DOHH2 (cell line): ENCODE data around the gene FECH.
A peak's percentile ranks its signal among the peaks of the same experiment; 100 is the strongest.
"Not testable (repeated sequence)": the region's sequence is repeated elsewhere in the genome, so short reads cannot be mapped to it uniquely, and the experiment has no call there.

ENCODE experiments used
- H3F3A ChIP-seq: fragments of 200-600 bp; sonication (generic), shearing (Covaris generic); 2 replicates; pipeline ENCODE4 v1.6.0; 2016; ENCODE audit warnings: antibody characterized with exemption, mild to moderate bottlenecking; ENCODE audit not compliant: control insufficient read depth, insufficient read depth
- H3K27ac ChIP-seq: fragments of 200-600 bp; sonication (generic); 2 replicates; pipeline ENCODE4 v1.5.1; 2014; ENCODE audit warnings: low read depth, mild to moderate bottlenecking, low read length, moderate library complexity
- H3K27me3 ChIP-seq: fragments of 200-600 bp; sonication (generic); 2 replicates; pipeline ENCODE4 v1.6.1; 2014; ENCODE audit warnings: mild to moderate bottlenecking, low read length, mixed read lengths; ENCODE audit not compliant: control insufficient read depth
- H3K36me3 ChIP-seq: fragments of 200-600 bp; sonication (generic); 2 replicates; pipeline ENCODE4 v1.6.1; 2014; ENCODE audit warnings: mild to moderate bottlenecking, low read length, moderate library complexity, mixed read lengths; ENCODE audit not compliant: control insufficient read depth
- H3K4me1 ChIP-seq: fragments of 200-600 bp; sonication (generic); 2 replicates; pipeline ENCODE4 v1.6.1; 2014; ENCODE audit warnings: mild to moderate bottlenecking, low read length, mixed read lengths; ENCODE audit not compliant: control insufficient read depth
- H3K4me2 ChIP-seq: fragments of 200-600 bp; sonication (generic); 2 replicates; pipeline ENCODE4 v1.6.0; 2014; ENCODE audit warnings: mild to moderate bottlenecking, low read length, moderate library complexity
- H3K4me3 ChIP-seq: fragments of 200-600 bp; sonication (generic); 2 replicates; pipeline ENCODE4 v1.5.1; 2014; ENCODE audit warnings: mild to moderate bottlenecking, low read length, mixed read lengths
- H3K79me2 ChIP-seq: fragments of 200-600 bp; sonication (generic); 2 replicates; pipeline ENCODE4 v1.6.1; 2014; ENCODE audit warnings: mild to moderate bottlenecking, low read length, mixed read lengths; ENCODE audit not compliant: control insufficient read depth
- H3K9me2 ChIP-seq: fragments of 200-600 bp; sonication (generic); replicated peaks from 2 replicates; pipeline ENCODE4 v1.6.1; 2014; ENCODE audit warnings: mild to moderate bottlenecking, low read length, mixed read lengths; ENCODE audit not compliant: control insufficient read depth
- H3K9me3 ChIP-seq: fragments of 200-600 bp; sonication (generic); 2 replicates; pipeline ENCODE4 v1.6.1; 2014; ENCODE audit warnings: antibody characterized with exemption, low read length, mixed read lengths; ENCODE audit not compliant: control insufficient read depth, insufficient read depth
- H4K20me1 ChIP-seq: fragments of 200-600 bp; sonication (generic); 2 replicates; pipeline ENCODE4 v1.6.0; 2014; ENCODE audit warnings: low read depth, mild to moderate bottlenecking, antibody characterized with exemption, low read length, moderate library complexity; ENCODE audit not compliant: control insufficient read depth, insufficient read depth
- EZH2phosphoT487 ChIP-seq: fragments of 200-600 bp; sonication (generic); IDR thresholded peaks from 2 replicates; pipeline ENCODE4 v1.6.1; 2017; ENCODE audit warnings: borderline replicate concordance, mild to moderate bottlenecking, antibody characterized with exemption, low read length, moderate library complexity, mixed read lengths
- TF ChIP-seq, protein P1 (sequence below): fragments of 200-600 bp; sonication (generic); IDR thresholded peaks from one replicate; pipeline ENCODE4 v1.5.1; 2014; ENCODE audit warnings: antibody characterized with exemption, mild to moderate bottlenecking, low read depth, low read length; ENCODE audit not compliant: poor library complexity, severe bottlenecking

FECH gene

DNA sequence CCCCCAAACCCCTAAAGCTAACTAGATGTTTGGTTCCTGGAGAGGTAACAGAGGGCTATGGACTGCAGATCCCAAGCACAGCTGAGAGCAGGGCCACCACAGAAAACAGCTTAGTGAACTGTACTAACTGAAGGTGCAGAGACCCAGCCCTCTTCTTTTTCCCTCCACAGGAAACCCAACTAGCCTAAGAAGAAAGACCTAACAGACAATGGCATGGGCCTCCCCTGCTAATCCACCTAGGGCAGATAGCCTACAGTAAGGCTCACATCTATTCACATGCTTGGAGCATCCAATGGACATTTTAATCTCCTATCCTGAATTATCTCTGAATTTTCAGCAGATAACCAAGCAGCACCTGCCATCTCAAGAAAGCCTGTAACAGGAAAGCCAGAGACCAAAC is 8.8 kb upstream of the FECH start:
- Histone ChIP-seq H3K4me2 (no peak overlapping the region), H3K27me3 (no peaks in the 10 kb centered on the region), H3K4me1 (no peaks in the 10 kb centered on the region), H4K20me1 (no peaks in the 10 kb centered on the region), H3F3A (peaks cover 11% of the 10 kb centered on the region), H3K27ac (no peak overlapping the region), H3K4me3 (no peak overlapping the region), H3K9me2 (no peaks in the 10 kb centered on the region), H3K79me2 (no peaks in the 10 kb centered on the region), H3K9me3 (no peaks in the 10 kb centered on the region), H3K36me3 (peaks cover 24% of the 10 kb centered on the region)
- TF ChIP-seq, protein P1, sequence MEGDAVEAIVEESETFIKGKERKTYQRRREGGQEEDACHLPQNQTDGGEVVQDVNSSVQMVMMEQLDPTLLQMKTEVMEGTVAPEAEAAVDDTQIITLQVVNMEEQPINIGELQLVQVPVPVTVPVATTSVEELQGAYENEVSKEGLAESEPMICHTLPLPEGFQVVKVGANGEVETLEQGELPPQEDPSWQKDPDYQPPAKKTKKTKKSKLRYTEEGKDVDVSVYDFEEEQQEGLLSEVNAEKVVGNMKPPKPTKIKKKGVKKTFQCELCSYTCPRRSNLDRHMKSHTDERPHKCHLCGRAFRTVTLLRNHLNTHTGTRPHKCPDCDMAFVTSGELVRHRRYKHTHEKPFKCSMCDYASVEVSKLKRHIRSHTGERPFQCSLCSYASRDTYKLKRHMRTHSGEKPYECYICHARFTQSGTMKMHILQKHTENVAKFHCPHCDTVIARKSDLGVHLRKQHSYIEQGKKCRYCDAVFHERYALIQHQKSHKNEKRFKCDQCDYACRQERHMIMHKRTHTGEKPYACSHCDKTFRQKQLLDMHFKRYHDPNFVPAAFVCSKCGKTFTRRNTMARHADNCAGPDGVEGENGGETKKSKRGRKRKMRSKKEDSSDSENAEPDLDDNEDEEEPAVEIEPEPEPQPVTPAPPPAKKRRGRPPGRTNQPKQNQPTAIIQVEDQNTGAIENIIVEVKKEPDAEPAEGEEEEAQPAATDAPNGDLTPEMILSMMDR, result no peak
- TF ChIP-seq EZH2phosphoT487, result no peak

DNA sequence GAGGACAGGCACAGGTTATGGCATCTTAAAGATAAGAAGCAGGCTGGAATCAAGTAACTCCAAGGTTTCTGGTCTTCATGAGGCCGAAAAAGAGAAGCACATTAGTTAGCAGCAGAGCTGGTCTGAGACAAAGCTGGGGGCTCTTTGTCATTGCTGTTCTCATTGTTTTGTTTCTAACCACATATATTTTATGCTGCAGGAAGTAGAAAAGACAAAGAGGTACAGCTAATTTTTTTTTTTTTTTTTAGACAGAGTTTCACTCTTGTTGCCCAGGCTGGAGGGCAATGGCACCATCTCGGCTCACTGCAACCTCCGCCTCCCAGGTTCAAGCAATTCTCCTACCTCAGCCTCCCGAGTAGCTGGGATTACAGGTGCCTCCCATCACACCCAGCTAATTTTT is 6.2 kb upstream of the FECH start:
- not testable (repeated sequence) for H3K9me2 ChIP-seq, H3K4me2 ChIP-seq, H3K36me3 ChIP-seq, H3K9me3 ChIP-seq, H3K79me2 ChIP-seq, H3K27ac ChIP-seq, H3F3A ChIP-seq, H4K20me1 ChIP-seq, H3K27me3 ChIP-seq, H3K4me3 ChIP-seq, H3K4me1 ChIP-seq

DNA sequence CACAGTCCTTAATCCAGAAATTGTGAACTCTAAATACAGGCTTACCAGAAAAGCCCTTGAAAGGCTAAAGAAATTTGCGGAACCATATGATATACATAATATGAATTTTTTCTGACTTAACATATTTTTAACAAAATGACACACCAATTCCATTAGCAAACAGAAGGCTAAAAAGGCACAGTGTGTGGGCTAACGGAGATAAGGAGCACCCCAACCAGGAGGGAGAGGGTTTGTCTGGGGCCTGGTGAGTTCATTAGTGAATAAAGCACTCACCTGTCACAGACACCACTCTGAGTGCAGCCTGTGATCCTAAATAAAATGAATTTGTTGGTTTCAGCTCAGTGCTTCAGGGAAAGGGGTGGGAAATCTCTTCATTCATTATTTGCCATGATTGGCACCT is 2.7 kb upstream of the FECH start:
- H3K79me2 ChIP-seq, result no peaks in the 10 kb centered on the region
- H4K20me1 ChIP-seq, result no peaks in the 10 kb centered on the region
- TF ChIP-seq, protein P1, result no peak
- no peak for TF ChIP-seq EZH2phosphoT487
- H3K4me1 ChIP-seq, result peaks cover 11% of the 10 kb centered on the region
- no peaks in the 10 kb centered on the region for H3F3A ChIP-seq
- H3K9me2 ChIP-seq, result no peaks in the 10 kb centered on the region
- H3K36me3 ChIP-seq, result no peaks in the 10 kb centered on the region
- H3K4me3 ChIP-seq, result no peak overlapping the region
- no peaks in the 10 kb centered on the region for H3K9me3 ChIP-seq
- H3K27ac ChIP-seq, result no peak overlapping the region
- H3K27me3 ChIP-seq, result no peaks in the 10 kb centered on the region
- no peak overlapping the region for H3K4me2 ChIP-seq

DNA sequence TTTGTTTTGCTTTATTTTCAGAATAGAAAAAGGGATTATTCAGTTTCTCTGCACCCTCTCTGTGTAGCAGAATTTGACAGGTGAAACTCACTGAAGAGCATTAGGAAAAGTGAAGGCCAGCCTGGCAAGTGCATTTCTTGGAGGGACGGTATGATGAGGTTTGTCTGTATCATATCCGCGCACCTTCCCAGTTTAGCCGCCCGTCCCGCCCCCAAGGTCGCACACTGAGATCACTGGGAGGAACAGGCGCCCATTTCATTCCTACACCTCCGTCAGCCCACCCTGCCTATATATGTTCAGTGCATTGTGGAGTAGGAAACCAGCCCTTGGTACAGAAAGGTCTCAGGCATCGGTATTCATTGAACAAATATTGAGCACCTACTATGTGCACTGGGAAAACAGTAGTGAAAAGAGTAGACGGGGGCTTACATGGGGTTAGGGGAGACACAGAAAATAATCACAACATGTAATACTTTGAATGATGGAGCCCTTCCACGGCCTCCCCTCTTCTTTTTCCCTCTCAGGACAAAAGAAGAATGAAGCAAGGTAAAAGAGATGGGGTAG is 678 bp upstream of the FECH start:
- TF ChIP-seq, protein P1, result no peak
- no peak for TF ChIP-seq EZH2phosphoT487
- Histone ChIP-seq H3K27ac (no peak overlapping the region), H3K27me3 (no peaks in the 10 kb centered on the region), H3K4me2 (peak overlapping the region; percentile 68), H3K4me1 (peaks cover 11% of the 10 kb centered on the region), H3K9me2 (no peaks in the 10 kb centered on the region), H3K36me3 (no peaks in the 10 kb centered on the region), H3K9me3 (no peaks in the 10 kb centered on the region), H4K20me1 (no peaks in the 10 kb centered on the region), H3K79me2 (no peaks in the 10 kb centered on the region), H3F3A (no peaks in the 10 kb centered on the region), H3K4me3 (peak overlapping the region; percentile 79)
